Measurements from ENCODE around the gene BMP7.

DNA sequence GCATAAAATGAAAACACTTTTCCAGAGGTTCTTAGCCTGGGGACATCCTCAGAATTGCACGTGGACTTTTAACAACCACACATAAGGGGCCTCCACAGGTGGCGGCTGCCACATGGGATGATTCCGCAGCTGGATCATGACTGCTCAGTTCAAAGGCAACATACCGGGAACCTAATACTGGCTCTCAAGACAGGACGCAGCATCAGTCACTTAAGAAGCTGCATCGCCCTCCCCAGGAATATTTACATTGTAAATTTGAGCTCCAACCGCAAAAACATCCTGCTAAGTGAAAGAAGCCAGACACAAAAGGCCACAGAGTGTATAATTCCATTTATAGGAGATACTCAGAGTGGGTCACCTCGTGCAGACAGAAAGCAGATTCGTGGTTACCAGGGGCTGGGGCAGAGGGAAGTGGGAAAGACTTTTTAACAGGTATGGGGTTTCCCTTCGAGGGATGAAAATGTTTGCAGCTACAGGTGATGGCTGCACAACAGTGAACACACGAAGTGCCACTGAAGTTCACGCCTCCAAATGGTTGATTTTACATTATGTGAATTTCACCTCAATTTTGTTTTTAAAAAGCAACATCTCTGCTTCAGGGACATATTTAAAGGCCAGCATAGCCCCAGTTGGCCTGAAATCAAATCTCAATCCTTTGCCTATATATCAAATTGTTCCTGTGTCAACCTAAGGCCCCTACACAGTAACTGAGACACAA lies 141.5 kb downstream of the BMP7 start:
- no peak for TF ChIP-seq POLR2AphosphoS5 (IDR thresholded peaks at IDR 0.05; ENCODE audit: low read depth, low read length)
- TF ChIP-seq TAF1 (IDR thresholded peaks at IDR 0.05; ENCODE audit: low read depth, low read length), result no peak

Data from GM12891 (cell line).